HepG2 (cell line): ENCODE measurements around the gene ABHD6. TPM values are rescaled to one million over a fixed set of nuclear protein-coding genes. Genes with fewer than 3 reads are reported as not detected.

Source experiments
- ATF4 ChIP-seq, 2 experiments: fragments of 450-650 bp in 1 of 2; sonication (generic) in 1 of 2; formaldehyde crosslinking; IDR thresholded peaks; 2 replicates each; pipeline versions ENCODE4 v1.5.0 to v1.8.0; 2020 to 2022; ENCODE audit warnings: mild to moderate bottlenecking in 1 of 2, missing genetic modification reagents in 1 of 2
- CEBPG ChIP-seq: IDR thresholded peaks from 2 replicates; pipeline ENCODE4 v1.6.1; 2016
- DNMT1 ChIP-seq: sonication (generic); formaldehyde crosslinking; IDR thresholded peaks from 2 replicates; pipeline ENCODE4 v1.5.1; 2020; ENCODE audit warnings: mild to moderate bottlenecking, missing genetic modification reagents
- DPF2 ChIP-seq: sonication (generic); formaldehyde crosslinking; IDR thresholded peaks from 2 replicates; pipeline ENCODE4 v1.4.0; 2020; ENCODE audit warnings: mild to moderate bottlenecking, low read depth, missing genetic modification reagents, borderline replicate concordance
- GATAD2A ChIP-seq: IDR thresholded peaks from 2 replicates; pipeline ENCODE4 v1.6.1; 2016
- HIC2 ChIP-seq: sonication (generic); formaldehyde crosslinking; IDR thresholded peaks from 2 replicates; pipeline ENCODE4 v1.9.0; 2022; ENCODE audit warnings: low read depth, missing genetic modification reagents
- MTF1 ChIP-seq: sonication (generic); formaldehyde crosslinking; IDR thresholded peaks from 2 replicates; pipeline ENCODE4 v1.5.0; 2020; ENCODE audit warnings: missing genetic modification reagents
- PAX8 ChIP-seq: sonication (generic); formaldehyde crosslinking; IDR thresholded peaks from 2 replicates; pipeline ENCODE4 v1.8.0; 2022; ENCODE audit warnings: mild to moderate bottlenecking, missing genetic modification reagents, borderline replicate concordance
- PHB2 ChIP-seq: fragments of 450-650 bp; IDR thresholded peaks from 2 replicates; pipeline ENCODE4 v1.6.1; 2018; ENCODE audit not compliant: partially characterized antibody
- PHF21A ChIP-seq: sonication (generic); formaldehyde crosslinking; IDR thresholded peaks from 2 replicates; pipeline ENCODE4 v1.5.0; 2020; ENCODE audit warnings: mild to moderate bottlenecking, missing genetic modification reagents
- REPIN1 ChIP-seq: sonication (generic); formaldehyde crosslinking; IDR thresholded peaks from 2 replicates; pipeline ENCODE4 v1.8.0; 2022; ENCODE audit warnings: missing genetic modification reagents, low read depth, mild to moderate bottlenecking, borderline replicate concordance
- SMYD3 ChIP-seq: sonication (generic); formaldehyde crosslinking; IDR thresholded peaks from 2 replicates; pipeline ENCODE4 v1.8.1; 2023; ENCODE audit warnings: mild to moderate bottlenecking, missing genetic modification reagents
- SP5 ChIP-seq: IDR thresholded peaks from 2 replicates; pipeline ENCODE4 v1.6.1; 2016; ENCODE audit warnings: low read depth, borderline replicate concordance
- ZFP1 ChIP-seq: IDR thresholded peaks from 2 replicates; pipeline ENCODE4 v1.6.1; 2016
- ZNF235 ChIP-seq: sonication (generic); formaldehyde crosslinking; IDR thresholded peaks from 2 replicates; pipeline ENCODE4 v1.8.1; 2023; ENCODE audit warnings: mild to moderate bottlenecking, missing genetic modification reagents, borderline replicate concordance
- ZNF644 ChIP-seq: IDR thresholded peaks from 2 replicates; pipeline ENCODE4 v1.6.1; 2016; ENCODE audit warnings: low read depth
- ZNF761 ChIP-seq: sonication (generic); formaldehyde crosslinking; conservative IDR thresholded peaks from 2 replicates; pipeline ENCODE4 v1.4.0; 2020; ENCODE audit warnings: mild to moderate bottlenecking, missing genetic modification reagents
- ZSCAN25 ChIP-seq: sonication (generic); formaldehyde crosslinking; IDR thresholded peaks from 2 replicates; pipeline ENCODE4 v1.8.0; 2022; ENCODE audit warnings: mild to moderate bottlenecking, missing genetic modification reagents
- polyA plus RNA-seq, 8 experiments: library from polyadenylated mRNA; depleted of rRNA in 3 of 8; stranded (reverse) in 7 of 8; unstranded in 1 of 8; fragments of >200 nt; fragmentation: Illumina TruSeq in 4 of 8; extraction: Trizol in 4 of 8; gene quantifications; 2 replicates each; pipeline versions ENCODE4 v1.2.1 to v1.2.3, GENCODE V29; 2011 to 2016; ENCODE audit warnings: low read depth in 4 of 8, missing spikeins in 1 of 8, mixed read lengths in 1 of 8; ENCODE audit not compliant: insufficient read depth in 1 of 8
- total RNA-seq, 5 experiments: library from RNA; depleted of rRNA; stranded (reverse); fragments of >200 nt; fragmentation: Illumina TruSeq; extraction: Trizol; gene quantifications; 2 replicates each; pipeline ENCODE4 v1.2.3, GENCODE V29; 2016; ENCODE audit warnings: low read depth in 1 of 5
- TF ChIP-seq, protein P1 (sequence below): sonication (generic); formaldehyde crosslinking; IDR thresholded peaks from 2 replicates; pipeline ENCODE4 v1.5.0; 2020; ENCODE audit warnings: mild to moderate bottlenecking, missing genetic modification reagents, moderate library complexity
- TF ChIP-seq, protein P2 (sequence below): sonication (generic); formaldehyde crosslinking; IDR thresholded peaks from 2 replicates; pipeline ENCODE4 v1.9.0; 2021; ENCODE audit warnings: missing genetic modification reagents, borderline replicate concordance
- TF ChIP-seq, protein P3 (sequence below): sonication (generic); formaldehyde crosslinking; IDR thresholded peaks from 2 replicates; pipeline ENCODE4 v1.4.0; 2020; ENCODE audit warnings: missing genetic modification reagents, mild to moderate bottlenecking, borderline replicate concordance
- TF ChIP-seq, protein P4 (sequence below): sonication (generic); formaldehyde crosslinking; IDR thresholded peaks from 2 replicates; pipeline ENCODE4 v1.8.0; 2022; ENCODE audit warnings: mild to moderate bottlenecking, missing genetic modification reagents

ABHD6 gene
- total and polyA plus RNA-seq, 2 of the 13 experiments (the other 11 are each of a cell fraction or from before 2014, with no cell fraction given), result 9.0 to 17.2 TPM

DNA sequence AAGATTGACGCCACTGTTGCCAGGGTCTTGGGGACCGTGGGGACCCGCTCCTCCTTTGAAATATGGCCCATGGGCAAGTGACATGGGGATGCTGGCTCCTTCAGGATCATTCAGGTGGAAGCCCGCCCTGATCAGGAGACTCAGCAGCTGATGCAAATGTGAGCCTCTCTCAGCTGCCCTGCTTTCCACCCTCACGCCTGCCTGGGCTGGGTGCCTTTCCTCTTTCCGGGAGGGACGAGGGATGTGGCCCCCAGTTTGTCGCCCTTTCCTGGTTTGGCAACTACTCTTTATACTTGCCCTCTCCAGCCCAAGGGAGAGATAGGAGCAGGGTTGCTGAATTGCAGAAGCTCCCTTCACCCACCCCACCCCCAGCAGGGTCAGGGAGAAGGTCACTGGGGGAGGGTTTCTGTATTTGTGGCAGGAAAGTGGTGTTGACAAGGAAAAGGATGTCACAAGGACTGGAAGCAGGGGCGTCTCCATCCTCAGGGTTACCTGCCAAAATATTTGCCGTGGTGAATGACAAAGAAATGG is 48.6 kb upstream of the ABHD6 start (continued):
- TF ChIP-seq, protein P1, sequence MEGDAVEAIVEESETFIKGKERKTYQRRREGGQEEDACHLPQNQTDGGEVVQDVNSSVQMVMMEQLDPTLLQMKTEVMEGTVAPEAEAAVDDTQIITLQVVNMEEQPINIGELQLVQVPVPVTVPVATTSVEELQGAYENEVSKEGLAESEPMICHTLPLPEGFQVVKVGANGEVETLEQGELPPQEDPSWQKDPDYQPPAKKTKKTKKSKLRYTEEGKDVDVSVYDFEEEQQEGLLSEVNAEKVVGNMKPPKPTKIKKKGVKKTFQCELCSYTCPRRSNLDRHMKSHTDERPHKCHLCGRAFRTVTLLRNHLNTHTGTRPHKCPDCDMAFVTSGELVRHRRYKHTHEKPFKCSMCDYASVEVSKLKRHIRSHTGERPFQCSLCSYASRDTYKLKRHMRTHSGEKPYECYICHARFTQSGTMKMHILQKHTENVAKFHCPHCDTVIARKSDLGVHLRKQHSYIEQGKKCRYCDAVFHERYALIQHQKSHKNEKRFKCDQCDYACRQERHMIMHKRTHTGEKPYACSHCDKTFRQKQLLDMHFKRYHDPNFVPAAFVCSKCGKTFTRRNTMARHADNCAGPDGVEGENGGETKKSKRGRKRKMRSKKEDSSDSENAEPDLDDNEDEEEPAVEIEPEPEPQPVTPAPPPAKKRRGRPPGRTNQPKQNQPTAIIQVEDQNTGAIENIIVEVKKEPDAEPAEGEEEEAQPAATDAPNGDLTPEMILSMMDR (CRISPR knock-in tag), result peak; percentile 27
- TF ChIP-seq DNMT1 (CRISPR knock-in tag) (no peak), PHF21A (peak; percentile 79), MTF1 (CRISPR knock-in tag) (no peak), ZNF235 (CRISPR knock-in tag) (no peak), GATAD2A (peak; percentile 84), PHB2 (no peak), ZSCAN25 (CRISPR knock-in tag) (0 out of 2 replicates have a peak, but pooled peaks have one; percentile 51), REPIN1 (CRISPR knock-in tag) (no peak), ZNF644 (CRISPR knock-in tag) (no peak), PAX8 (no peak), DPF2 (CRISPR knock-in tag) (peak; percentile 71; the same call in 1 of the 2 replicates), ZFP1 (CRISPR knock-in tag) (no peak), SP5 (CRISPR knock-in tag) (peak; percentile 94), ZNF761 (CRISPR knock-in tag) (no peak), CEBPG (CRISPR knock-in tag) (peak; percentile 78), HIC2 (CRISPR knock-in tag) (peak; percentile 75), SMYD3 (no peak), ATF4 (CRISPR knock-in tag; IDR thresholded peaks at IDR 0.05) (no peak)
- TF ChIP-seq, protein P2, sequence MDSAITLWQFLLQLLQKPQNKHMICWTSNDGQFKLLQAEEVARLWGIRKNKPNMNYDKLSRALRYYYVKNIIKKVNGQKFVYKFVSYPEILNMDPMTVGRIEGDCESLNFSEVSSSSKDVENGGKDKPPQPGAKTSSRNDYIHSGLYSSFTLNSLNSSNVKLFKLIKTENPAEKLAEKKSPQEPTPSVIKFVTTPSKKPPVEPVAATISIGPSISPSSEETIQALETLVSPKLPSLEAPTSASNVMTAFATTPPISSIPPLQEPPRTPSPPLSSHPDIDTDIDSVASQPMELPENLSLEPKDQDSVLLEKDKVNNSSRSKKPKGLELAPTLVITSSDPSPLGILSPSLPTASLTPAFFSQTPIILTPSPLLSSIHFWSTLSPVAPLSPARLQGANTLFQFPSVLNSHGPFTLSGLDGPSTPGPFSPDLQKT (CRISPR knock-in tag), result no peak
- TF ChIP-seq, protein P3, sequence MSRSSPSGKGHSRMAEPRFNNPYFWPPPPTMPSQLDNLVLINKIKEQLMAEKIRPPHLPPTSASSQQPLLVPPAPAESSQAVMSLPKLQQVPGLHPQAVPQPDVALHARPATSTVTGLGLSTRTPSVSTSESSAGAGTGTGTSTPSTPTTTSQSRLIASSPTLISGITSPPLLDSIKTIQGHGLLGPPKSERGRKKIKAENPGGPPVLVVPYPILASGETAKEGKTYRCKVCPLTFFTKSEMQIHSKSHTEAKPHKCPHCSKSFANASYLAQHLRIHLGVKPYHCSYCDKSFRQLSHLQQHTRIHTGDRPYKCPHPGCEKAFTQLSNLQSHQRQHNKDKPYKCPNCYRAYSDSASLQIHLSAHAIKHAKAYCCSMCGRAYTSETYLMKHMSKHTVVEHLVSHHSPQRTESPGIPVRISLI, result peak; percentile 14; the same call in 1 of the 2 replicates
- TF ChIP-seq, protein P4, sequence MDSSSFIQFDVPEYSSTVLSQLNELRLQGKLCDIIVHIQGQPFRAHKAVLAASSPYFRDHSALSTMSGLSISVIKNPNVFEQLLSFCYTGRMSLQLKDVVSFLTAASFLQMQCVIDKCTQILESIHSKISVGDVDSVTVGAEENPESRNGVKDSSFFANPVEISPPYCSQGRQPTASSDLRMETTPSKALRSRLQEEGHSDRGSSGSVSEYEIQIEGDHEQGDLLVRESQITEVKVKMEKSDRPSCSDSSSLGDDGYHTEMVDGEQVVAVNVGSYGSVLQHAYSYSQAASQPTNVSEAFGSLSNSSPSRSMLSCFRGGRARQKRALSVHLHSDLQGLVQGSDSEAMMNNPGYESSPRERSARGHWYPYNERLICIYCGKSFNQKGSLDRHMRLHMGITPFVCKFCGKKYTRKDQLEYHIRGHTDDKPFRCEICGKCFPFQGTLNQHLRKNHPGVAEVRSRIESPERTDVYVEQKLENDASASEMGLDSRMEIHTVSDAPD (CRISPR knock-in tag), result peak; percentile 82
